HCT116 (cell line): ENCODE data around the gene UBE2H.

Source experiments
- CTCF ChIP-seq, 3 experiments: fragments of 200-600 bp in 1 of 3; sonication (generic) in 1 of 3; IDR thresholded peaks in 2 of 3; conservative IDR thresholded peaks in 1 of 3; 2 replicates each; pipeline ENCODE4 v1.5.1; 2012 to 2017; ENCODE audit warnings: low read depth in 2 of 3, low read length in 2 of 3, antibody characterized with exemption in 1 of 3, borderline replicate concordance in 1 of 3, control low read depth in 1 of 3, mild to moderate bottlenecking in 1 of 3, mixed read lengths in 1 of 3, mixed run types in 1 of 3, moderate library complexity in 1 of 3; ENCODE audit not compliant: insufficient read depth in 1 of 3
- POLR2A ChIP-seq: IDR thresholded peaks from 2 replicates; pipeline ENCODE4 v1.7.0; 2011; ENCODE audit warnings: borderline replicate concordance; ENCODE audit not compliant: insufficient read depth, insufficient read length; ENCODE audit errors: extremely low read depth

- TF ChIP-seq CTCF (IDR thresholded peaks at IDR 0.05 in 2 of 3, conservative IDR thresholded peaks at IDR 0.05 in 1 of 3; ENCODE audit: borderline replicate concordance in 1 of 3, insufficient read depth in 1 of 3, low read depth in 2 of 3, low read length in 2 of 3) (no peak), POLR2A (no peak)
Measured at GRCh38 chr7:129782818-129783583, 169.8 kb downstream of the UBE2H start.
